Spleen (tissue), 11 donors: ENCODE results near the gene BRSK2. TPM values are rescaled to one million over a fixed set of nuclear protein-coding genes. Genes with fewer than 3 reads are reported as not detected.
A peak's percentile ranks its signal among the peaks of the same experiment; 100 is the strongest.

ENCODE experiments used
- DNase-seq: peaks from one replicate; pipeline ENCODE4 v3.0.0-alpha.2; 2020
- H3K27ac ChIP-seq, 8 donors: fragments of 200-600 bp; sonication (generic) in 7 of 8; 1 replicate in 4 of 8; 2 replicates in 4 of 8; pipeline versions ENCODE4 v1.5.0 to v1.8.0; 2016 to 2021; ENCODE audit warnings: inconsistent platforms in 4 of 8, mild to moderate bottlenecking in 4 of 8, moderate library complexity in 1 of 8
- H3K27me3 ChIP-seq, 7 donors: fragments of 200-600 bp; sonication (generic) in 6 of 7; replicated peaks in 1 of 7; 1 replicate in 4 of 7; 2 replicates in 3 of 7; pipeline versions ENCODE4 v1.5.0 to v1.8.0; 2016 to 2021; ENCODE audit warnings: inconsistent platforms in 3 of 7, mild to moderate bottlenecking in 1 of 7
- H3K36me3 ChIP-seq, 6 donors: fragments of 200-600 bp; sonication (generic) in 5 of 6; 1 replicate in 4 of 6; 2 replicates in 2 of 6; pipeline versions ENCODE4 v1.5.0 to v1.8.0; 2016 to 2021; ENCODE audit warnings: inconsistent platforms in 2 of 6
- H3K4me1 ChIP-seq, 6 donors: fragments of 200-600 bp; sonication (generic) in 5 of 6; 1 replicate in 3 of 6; 2 replicates in 3 of 6; pipeline versions ENCODE4 v1.5.0 to v1.8.0; 2016 to 2021; ENCODE audit warnings: inconsistent platforms in 3 of 6
- H3K4me3 ChIP-seq, 8 donors: fragments of 200-600 bp; sonication (generic) in 7 of 8; 1 replicate in 4 of 8; 2 replicates in 4 of 8; pipeline versions ENCODE4 v1.5.0 to v1.8.0; 2016 to 2021; ENCODE audit warnings: inconsistent platforms in 4 of 8, mild to moderate bottlenecking in 4 of 8, moderate library complexity in 2 of 8
- H3K9me3 ChIP-seq, 8 donors: fragments of 200-600 bp; sonication (generic) in 7 of 8; 1 replicate in 4 of 8; 2 replicates in 4 of 8; pipeline versions ENCODE4 v1.5.0 to v1.8.0; 2016 to 2021; ENCODE audit warnings: inconsistent platforms in 4 of 8
- POLR2A ChIP-seq, 3 donors: fragments of 450-650 bp; IDR thresholded peaks; one replicate each; pipeline ENCODE4 v1.5.1; 2017; ENCODE audit warnings: antibody characterized with exemption in 3 of 3, mild to moderate bottlenecking in 1 of 3
- POLR2AphosphoS5 ChIP-seq, 3 donors: sonication (generic); formaldehyde crosslinking; IDR thresholded peaks; one replicate each; pipeline ENCODE4 v1.5.1; 2017; ENCODE audit warnings: antibody characterized with exemption in 3 of 3
- WGBS, 5 donors: extraction: QIAGEN DNeasy Blood & Tissue Kit in 3 of 5; methylation state at CpG; one replicate each; pipeline versions ENCODE4 v1.1.5 to v1.1.7; 2013 to 2018; 5-methylcytosine and 5-hydroxymethylcytosine counted together
- intact Hi-C: fragments of 100-400 bp; cut with DNase I; formaldehyde crosslinking; loops from one replicate; pipeline ENCODE4 v1.15.0; 2023; ENCODE audit warnings: low total_unique reads
- polyA plus RNA-seq, 3 donors: library from polyadenylated mRNA; stranded (reverse); fragments of 200-250 nt; gene quantifications; one replicate each; pipeline ENCODE4 v1.2.1, GENCODE V29; 2013
- total RNA-seq, 7 donors: library from RNA; depleted of rRNA in 3 of 7; stranded (reverse); fragments of >200 nt in 3 of 7; fragmentation: NEBNext Ultra II Directional in 4 of 7; extraction: Animal tissue kit (Norgen Biotek cat#: 25700) in 4 of 7; gene quantifications; one replicate each; pipeline versions ENCODE4 v1.1.0 to v1.2.1, GENCODE V29; 2016 to 2021
- TF ChIP-seq, protein P1 (sequence below), 11 experiments: fragments of 200-600 bp in 7 of 11; fragments of 450-650 bp in 4 of 11; sonication (generic) in 4 of 11; IDR thresholded peaks in 8 of 11; conservative IDR thresholded peaks in 3 of 11; 1 replicate in 7 of 11; 2 replicates in 4 of 11; pipeline versions ENCODE4 v1.4.0 to v1.8.0; 2016 to 2021; ENCODE audit warnings: antibody characterized with exemption in 11 of 11, inconsistent platforms in 4 of 11, mild to moderate bottlenecking in 1 of 11
- donor health status: healthy with polysubstance abuse.
- donor health status: DM: no; HTN: no; CAD: no; lungs with moderate emphysema.
- donor health status: DM: no; HTN: no; CAD: no.
- donor health status: Bipolar disorder and iron deficiency.
- donor health status: healthy.
- donor health status: DM: no; HTN: no; CAD: no.
- donor health status: DM: yes; HTN: yes; CAD: no.

The BRSK2 gene
- total and polyA plus RNA-seq, 10 donors, result 0.17 to 1.5 (median 0.42) TPM

DNA sequence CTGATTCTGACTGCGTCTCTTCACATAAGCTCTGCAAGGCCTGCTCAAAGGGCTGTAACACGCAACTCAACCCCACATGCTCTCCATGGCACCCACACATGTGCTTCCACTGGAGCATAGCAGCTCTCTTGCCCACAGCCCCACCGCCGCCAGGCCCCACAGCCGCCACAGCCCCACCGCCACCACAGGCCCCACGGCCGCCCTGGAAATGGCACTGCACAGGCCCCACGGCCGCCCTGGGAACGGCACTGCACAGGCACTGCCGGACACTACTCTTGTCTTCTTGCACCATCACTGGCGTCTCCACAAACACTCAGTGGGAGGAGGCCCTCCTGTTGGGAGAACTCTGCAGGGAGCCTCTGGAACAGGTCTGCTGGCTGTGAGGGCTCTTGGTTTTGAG is 88.3 kb downstream of the BRSK2 start:
- no peaks in the 10 kb centered on the region for H3K9me3 ChIP-seq
- H3K27ac ChIP-seq, result no peak overlapping the region
- peak; percentile 34 for DNase-seq
- no peak overlapping the region for H3K4me3 ChIP-seq
- 88 to 95% (median 91%) methylated on average over 7 to 13 of the region's 13 CpGs for WGBS, 5 donors
- H3K36me3 ChIP-seq, result peaks cover 0 to 99% (median 75%) of the 10 kb centered on the region in 6 donors
- H3K27me3 ChIP-seq, result no peaks in the 10 kb centered on the region
- H3K4me1 ChIP-seq, result peaks cover 3 to 45% (median 14%) of the 10 kb centered on the region in 6 donors
- TF ChIP-seq POLR2A (IDR thresholded peaks at IDR 0.05) (no peak), POLR2AphosphoS5 (IDR thresholded peaks at IDR 0.05) (peak in 1 of 3 donors; percentile 38)
- TF ChIP-seq, protein P1, sequence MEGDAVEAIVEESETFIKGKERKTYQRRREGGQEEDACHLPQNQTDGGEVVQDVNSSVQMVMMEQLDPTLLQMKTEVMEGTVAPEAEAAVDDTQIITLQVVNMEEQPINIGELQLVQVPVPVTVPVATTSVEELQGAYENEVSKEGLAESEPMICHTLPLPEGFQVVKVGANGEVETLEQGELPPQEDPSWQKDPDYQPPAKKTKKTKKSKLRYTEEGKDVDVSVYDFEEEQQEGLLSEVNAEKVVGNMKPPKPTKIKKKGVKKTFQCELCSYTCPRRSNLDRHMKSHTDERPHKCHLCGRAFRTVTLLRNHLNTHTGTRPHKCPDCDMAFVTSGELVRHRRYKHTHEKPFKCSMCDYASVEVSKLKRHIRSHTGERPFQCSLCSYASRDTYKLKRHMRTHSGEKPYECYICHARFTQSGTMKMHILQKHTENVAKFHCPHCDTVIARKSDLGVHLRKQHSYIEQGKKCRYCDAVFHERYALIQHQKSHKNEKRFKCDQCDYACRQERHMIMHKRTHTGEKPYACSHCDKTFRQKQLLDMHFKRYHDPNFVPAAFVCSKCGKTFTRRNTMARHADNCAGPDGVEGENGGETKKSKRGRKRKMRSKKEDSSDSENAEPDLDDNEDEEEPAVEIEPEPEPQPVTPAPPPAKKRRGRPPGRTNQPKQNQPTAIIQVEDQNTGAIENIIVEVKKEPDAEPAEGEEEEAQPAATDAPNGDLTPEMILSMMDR (IDR thresholded peaks at IDR 0.05 in 8 of 11, conservative IDR thresholded peaks at IDR 0.05 in 3 of 11), result no peak
- intact Hi-C loops, result no loop called here

DNA sequence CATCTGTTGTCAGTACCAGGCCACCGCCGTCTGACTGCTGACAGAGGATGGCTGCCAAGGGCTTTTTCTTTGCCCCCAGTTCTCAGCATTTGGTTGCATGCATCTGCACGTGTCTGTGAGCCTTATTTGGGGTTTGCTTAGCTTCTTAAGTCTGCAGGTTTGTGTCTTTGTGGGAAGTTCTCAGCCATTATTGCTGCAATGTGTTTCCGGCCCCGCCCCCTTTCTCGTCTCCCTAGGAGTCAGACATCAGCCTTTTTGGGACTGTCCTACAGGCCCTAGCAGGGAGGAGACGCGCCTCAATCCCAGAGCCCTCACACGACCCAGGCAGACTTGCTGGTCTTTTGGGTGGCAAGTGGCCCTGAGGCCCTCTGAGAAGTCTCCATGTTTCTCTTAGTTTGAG is 88.8 kb downstream of the BRSK2 start:
- Histone ChIP-seq H3K4me1 (peaks cover 8 to 51% (median 19%) of the 10 kb centered on the region in 6 donors), H3K27me3 (no peaks in the 10 kb centered on the region), H3K27ac (no peak overlapping the region), H3K9me3 (no peaks in the 10 kb centered on the region), H3K4me3 (no peak overlapping the region), H3K36me3 (peaks cover 0 to 94% (median 70%) of the 10 kb centered on the region in 6 donors)
- TF ChIP-seq, protein P1 (IDR thresholded peaks at IDR 0.05 in 8 of 11, conservative IDR thresholded peaks at IDR 0.05 in 3 of 11), result no peak
- TF ChIP-seq POLR2A (IDR thresholded peaks at IDR 0.05), result no peak
- TF ChIP-seq POLR2AphosphoS5 (IDR thresholded peaks at IDR 0.05), result no peak
- intact Hi-C loops, result no loop called here
- DNase-seq, result peak; percentile 61
- WGBS, 5 donors, result 46 to 80% (median 61%) methylated on average over 8 to 9 of the region's 9 CpGs

DNA sequence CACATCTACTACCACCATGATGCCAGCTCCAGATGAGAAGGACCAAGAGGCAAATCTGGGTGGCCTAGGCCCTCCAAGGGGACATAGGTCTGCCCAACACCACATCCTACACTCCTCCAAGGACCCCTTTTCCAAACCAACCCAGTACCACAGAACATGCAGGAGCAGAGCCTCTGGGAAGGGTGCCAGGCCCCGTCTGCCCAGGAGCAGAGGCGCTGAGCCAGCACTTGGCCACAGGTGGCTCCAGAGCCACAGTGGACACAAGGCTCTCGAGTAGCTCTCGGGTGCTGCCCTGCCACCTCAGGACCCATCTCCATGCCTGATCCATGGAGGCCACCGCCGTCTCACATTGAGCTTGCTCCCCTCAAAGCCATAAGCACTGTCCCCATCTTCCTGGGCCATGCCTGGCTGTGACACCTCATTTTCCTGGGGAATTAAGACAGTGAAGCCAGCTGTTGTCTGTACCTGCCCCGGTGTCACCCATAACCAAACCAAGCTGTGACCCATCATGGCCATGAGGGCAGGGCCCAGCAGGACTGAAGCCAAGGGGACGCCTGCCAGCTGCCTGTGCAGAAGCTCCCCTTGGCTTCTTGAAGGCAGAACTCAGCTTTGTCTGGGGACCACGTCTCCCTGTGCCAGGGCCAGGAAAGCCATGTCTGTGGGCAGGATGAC is 89.4 kb downstream of the BRSK2 start:
- WGBS, 5 donors, result 90 to 94% (median 90%) methylated on average over 3 to 9 of the region's 9 CpGs
- no peak overlapping the region for H3K4me3 ChIP-seq
- intact Hi-C loops, result no loop called here
- no peak for TF ChIP-seq POLR2AphosphoS5 (IDR thresholded peaks at IDR 0.05)
- TF ChIP-seq, protein P1 (IDR thresholded peaks at IDR 0.05 in 8 of 11, conservative IDR thresholded peaks at IDR 0.05 in 3 of 11), result no peak
- TF ChIP-seq POLR2A (IDR thresholded peaks at IDR 0.05), result no peak
- H3K9me3 ChIP-seq, result no peaks in the 10 kb centered on the region
- peaks cover 0 to 88% (median 64%) of the 10 kb centered on the region in 6 donors for H3K36me3 ChIP-seq
- H3K4me1 ChIP-seq, result peaks cover 13 to 57% (median 25%) of the 10 kb centered on the region in 6 donors
- DNase-seq, result peak; percentile 67
- H3K27me3 ChIP-seq, result no peaks in the 10 kb centered on the region
- H3K27ac ChIP-seq, result no peak overlapping the region

DNA sequence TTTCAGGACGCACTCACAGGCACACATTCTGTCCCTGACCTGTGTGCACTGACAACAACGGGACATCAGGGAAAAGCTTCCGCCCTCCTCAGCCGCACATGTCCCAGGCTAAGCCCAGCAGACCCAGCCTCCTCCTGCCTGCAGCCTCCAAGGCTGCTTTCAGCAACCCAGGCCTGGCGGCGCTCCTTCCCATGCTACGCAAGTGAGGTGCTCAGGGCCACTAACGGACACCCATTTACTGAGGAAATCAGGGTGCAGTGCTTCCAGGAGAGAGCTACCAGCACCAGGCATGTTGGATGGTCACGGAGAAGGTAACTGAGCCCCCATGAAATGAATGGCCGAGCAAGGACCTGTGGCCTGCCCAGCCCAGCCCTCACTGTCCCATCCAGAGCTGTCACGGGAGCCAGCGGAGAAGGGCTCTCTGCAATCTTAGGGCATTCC is 90.0 kb downstream of the BRSK2 start:
- WGBS, 5 donors, result 89 to 94% (median 92%) methylated on average over 5 to 12 of the region's 12 CpGs
- peaks cover 0 to 88% (median 59%) of the 10 kb centered on the region in 6 donors for H3K36me3 ChIP-seq
- no peak overlapping the region for H3K4me3 ChIP-seq
- no peak overlapping the region for H3K27ac ChIP-seq
- H3K4me1 ChIP-seq, result peaks cover 13 to 62% (median 29%) of the 10 kb centered on the region in 6 donors
- intact Hi-C loops, result no loop called here
- H3K9me3 ChIP-seq, result no peaks in the 10 kb centered on the region
- TF ChIP-seq, protein P1 (IDR thresholded peaks at IDR 0.05 in 8 of 11, conservative IDR thresholded peaks at IDR 0.05 in 3 of 11), result no peak
- TF ChIP-seq POLR2A (IDR thresholded peaks at IDR 0.05) (no peak), POLR2AphosphoS5 (IDR thresholded peaks at IDR 0.05) (no peak)
- peak; percentile 37 for DNase-seq
- H3K27me3 ChIP-seq, result no peaks in the 10 kb centered on the region
